HG03039 (cell line): ENCODE data around the gene CTRL.
"Not testable (repeated sequence)": the region's sequence is repeated elsewhere in the genome, so short reads cannot be mapped to it uniquely, and the experiment has no call there.

Experiments
- ATAC-seq: cut with Tn5 transposase; IDR thresholded peaks from one replicate; pipeline ENCODE4 v1.9.1; 2021; ENCODE audit warnings: mild to moderate bottlenecking, moderate library complexity; ENCODE audit not compliant: unreplicated experiment

The CTRL gene

GRCh38 chr16:67931712-67932461 lies at the start of gene CTRL:
CTRL (minus strand) TSS chr16:67931862; CDS start chr16:67931852, 10 bp downstream.
- ATAC-seq = no peak

- no peak for ATAC-seq
Measured at GRCh38 chr16:67979955-67980678, 48.5 kb upstream of the CTRL start, which contains the start of gene DPEP3. DPEP3 (minus strand) TSS chr16:67980499; CDS start chr16:67980380, 119 bp downstream.

- no peak for ATAC-seq
Measured at GRCh38 chr16:67977469-67978227, 46.0 kb upstream of the CTRL start.

DNA sequence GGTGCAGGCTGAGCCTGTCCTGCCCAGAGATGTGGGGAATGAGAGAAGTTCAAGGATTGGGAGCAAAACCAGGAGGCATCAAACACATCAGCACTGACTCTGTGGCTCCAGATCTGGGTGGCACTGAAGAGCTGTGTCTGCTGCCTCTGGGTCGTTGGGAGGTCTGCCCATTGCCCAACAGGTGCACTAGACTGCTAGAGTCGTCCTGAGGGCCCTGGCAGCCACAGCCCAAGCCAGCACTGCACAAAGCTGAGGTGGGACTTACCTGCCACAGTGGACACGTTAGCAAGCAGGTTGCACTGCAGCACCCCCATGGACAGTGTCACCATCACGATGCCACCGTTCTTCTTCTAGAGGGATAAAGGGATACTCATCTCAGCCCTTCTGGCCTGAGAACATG lies 45.3 kb upstream of the CTRL start:
- no peak for ATAC-seq

GRCh38 chr16:67976205-67976604 lies 44.5 kb upstream of the CTRL start:
- no peak for ATAC-seq

- no peak for ATAC-seq
Measured at GRCh38 chr16:67975321-67976105, 43.9 kb upstream of the CTRL start.

GRCh38 chr16:67972285-67972684 lies 40.6 kb upstream of the CTRL start:
- ATAC-seq = not testable (repeated sequence)

- ATAC-seq = no peak
Measured at GRCh38 chr16:67971111-67971510, 39.4 kb upstream of the CTRL start.

GRCh38 chr16:67969254-67970039 lies 37.8 kb upstream of the CTRL start:
- no peak for ATAC-seq

DNA sequence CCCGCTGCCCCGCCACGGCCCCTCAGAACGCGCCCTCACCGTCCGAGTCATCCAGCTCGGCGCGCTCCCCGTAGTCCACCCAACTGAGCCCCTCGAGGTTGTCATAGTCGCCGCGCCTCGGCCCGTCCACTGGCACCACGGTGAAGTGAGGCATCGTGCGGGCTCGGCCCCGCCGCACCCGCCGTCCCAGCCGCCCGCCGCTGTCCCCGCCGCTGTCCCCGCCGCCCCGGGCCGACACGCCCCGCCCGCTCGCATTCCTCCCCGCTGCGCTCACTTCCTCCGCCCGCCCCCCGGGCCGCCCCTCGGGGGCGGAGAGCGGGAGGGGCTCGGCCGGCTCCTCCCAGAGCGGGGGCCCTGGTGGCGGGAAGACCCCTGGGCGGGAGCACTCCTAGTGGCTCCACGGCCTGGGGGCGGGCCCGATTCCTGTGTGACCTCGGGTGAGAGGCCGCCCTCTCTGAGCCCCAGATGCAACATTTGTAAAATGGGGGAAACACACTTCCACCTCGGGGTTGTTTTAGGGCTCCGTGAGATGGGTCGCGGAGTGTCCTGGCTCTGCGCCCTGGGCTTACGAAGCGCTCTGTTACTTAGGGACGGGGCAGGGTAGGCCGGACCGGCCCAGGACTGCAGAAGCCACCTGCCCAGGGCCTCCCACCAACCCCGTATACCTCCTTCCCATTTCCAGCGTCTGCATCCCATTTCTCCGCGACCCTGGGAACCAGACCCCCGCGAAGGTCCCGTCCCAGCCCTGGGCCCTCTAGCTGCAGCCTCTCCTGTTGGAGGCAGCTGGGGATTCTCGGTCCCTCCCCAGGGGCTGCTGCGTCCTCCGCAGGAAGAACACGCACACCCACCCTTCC lies 37.0 kb upstream of the CTRL start, which contains the start of gene SLC12A4:
Gene SLC12A4, minus strand, starts transcription at position 238 of the 854 bp plus-strand sequence. Its CDS starts 84 bp downstream, at position 154.
- ATAC-seq = peak; percentile 69

DNA sequence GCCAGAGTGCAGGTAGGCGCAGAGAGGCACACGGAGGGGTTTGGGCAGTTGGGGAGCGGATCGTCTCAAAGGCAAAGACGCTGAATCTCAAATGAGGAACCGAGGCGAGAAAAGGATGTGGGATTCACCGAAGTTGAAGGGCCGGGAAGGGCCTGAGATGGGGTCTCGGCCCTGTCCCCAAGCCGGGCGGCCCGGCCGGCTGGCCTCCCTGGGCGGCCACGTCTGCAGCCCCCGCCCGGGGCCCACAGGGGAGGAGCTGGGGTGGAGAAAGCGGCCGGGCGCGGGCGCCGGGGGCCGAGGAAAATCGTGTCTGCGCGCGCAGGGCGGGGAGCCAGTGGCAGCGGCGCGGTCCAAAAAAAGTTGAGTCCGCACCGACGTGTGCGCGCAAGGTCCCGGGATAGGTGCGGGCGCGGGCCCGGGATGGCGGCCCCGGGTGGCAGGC lies 36.3 kb upstream of the CTRL start:
- peak; percentile 25 for ATAC-seq

- peak; percentile 3 for ATAC-seq
Measured at GRCh38 chr16:67967183-67967957, 35.7 kb upstream of the CTRL start.

DNA sequence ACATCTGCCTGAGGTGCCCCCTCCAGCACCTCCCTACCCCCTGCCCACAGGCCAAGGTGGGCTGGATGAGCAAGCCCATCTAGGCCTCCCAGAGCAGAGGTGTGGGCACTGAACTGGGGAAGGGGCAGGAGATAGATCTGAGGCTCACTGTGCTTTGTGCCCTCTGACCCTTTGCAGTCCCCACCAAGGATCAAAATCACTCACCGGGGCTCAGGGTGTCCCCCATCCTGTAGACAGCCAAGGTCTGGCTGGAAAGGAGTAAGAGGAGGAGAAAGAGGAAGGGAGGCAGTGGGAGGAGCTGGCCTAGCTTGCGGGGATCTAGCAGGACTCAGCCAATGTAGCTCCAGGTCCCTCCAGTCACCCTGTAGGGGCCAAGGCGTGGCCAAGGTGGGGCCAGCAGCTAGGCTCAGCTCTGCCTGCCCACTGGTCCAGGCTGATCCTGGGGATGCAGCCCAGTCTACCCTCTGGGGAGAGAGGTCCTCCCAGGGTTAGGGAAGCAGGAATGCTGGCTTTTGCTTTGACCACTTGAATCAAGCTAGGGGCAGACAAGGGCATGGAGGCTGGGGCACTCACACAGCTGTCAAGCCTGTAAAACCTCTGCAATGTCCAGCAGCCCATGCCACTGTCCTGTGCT lies 35.0 kb upstream of the CTRL start:
- no peak for ATAC-seq

DNA sequence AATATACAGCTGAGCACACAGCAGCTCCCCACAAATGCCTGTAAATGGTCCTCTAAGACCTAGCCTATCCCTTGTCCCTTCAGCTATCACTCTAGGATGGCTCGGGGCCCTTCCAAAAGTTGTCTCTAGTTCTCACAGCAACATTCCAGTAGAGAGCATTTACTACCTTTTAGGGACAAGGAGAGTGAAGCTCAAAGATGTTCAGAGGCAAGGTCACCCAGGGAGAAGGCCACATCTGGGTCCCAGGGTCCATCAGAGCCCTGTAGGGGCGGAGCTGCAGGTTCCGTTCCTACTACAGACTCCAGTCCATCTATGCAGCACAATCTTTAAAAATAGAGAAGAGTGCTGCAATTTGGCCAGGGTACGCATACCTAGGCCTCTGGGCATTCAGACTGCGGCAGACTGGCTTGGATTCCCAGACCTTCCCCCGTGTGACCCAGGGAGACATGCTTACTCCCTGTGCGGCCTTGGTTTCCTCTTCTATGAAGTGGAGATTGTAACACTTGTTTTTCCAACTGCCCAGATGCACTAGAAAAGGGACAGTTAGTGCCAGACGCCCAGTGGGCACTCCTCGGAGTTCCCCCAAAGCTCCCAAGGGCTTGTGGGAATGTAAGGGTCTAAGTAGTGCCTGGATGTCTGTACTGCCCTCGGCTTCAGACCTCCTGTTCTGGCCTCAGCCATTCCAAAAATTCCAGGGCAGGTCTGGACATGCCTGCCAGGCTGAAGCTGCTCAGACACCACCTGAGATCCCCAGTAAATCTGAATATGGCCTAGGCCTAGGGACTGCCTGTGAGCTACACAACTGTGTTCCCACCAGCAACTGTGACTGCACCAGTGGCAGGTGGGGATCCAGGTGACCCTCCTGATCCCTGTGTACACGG lies 34.2 kb upstream of the CTRL start:
- no peak for ATAC-seq

DNA sequence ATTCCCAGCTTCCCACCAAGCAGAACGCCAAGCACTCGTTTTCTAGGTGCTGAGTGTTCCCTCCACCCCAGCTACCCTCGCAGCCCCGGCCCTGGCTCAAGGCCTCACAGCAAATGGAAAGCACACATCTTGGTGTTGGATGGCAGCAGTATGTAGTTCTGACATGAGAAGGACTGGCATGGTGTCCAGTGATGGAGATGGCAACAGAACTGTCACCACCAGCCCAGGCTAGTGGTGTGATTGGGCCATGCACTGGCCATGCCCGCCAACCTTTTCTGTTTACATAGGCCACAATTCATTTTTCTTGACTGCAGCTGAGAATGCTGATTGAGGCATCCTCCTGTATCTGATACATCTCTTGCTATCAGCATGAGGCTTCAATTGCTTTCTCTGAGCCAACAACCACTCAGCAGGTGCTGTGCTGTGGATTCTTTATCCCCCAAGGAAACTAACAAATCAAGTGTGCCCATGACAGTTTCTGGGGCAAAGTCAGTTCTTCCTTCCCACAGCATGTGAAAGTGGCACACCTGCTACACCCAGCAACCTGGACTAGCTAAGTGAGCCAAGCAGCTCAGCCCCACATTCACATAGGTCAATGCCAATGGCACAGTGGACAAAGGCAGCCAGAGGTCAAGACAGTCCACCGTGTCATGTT lies 32.9 kb upstream of the CTRL start:
- no peak for ATAC-seq
